GM12878 (cell line): ENCODE measurements around the gene JADE1. TPM values are rescaled to one million over a fixed set of nuclear protein-coding genes. Genes with fewer than 3 reads are reported as not detected.

Source experiments
- ATAC-seq: fragments of 200-7000 bp; cut with Tn5 transposase; 3 replicates; pipeline ENCODE4 v1.9.1; 2020; ENCODE audit warnings: mild to moderate bottlenecking, moderate library complexity
- BruUV-seq: library from RNA; stranded (reverse); fragments of 400-500 nt; replicated peaks from 2 replicates; lab custom pipeline; 2021; lab: Mats Ljungman, UMichigan
- CTCF ChIA-PET: fragments of 300-600 bp; sonication (Branson Sonifier 250); formaldehyde crosslinking; extraction: SDS; loops from one replicate; lab custom pipeline; 2021; ENCODE audit warnings: inconsistent platforms; lab: Yijun Ruan, JAX
- POLR2A ChIA-PET: fragments of 350-600 bp; formaldehyde crosslinking; extraction: SDS; loops from one replicate; lab custom pipeline; 2021; ENCODE audit warnings: inconsistent platforms; lab: Charles Lee
- RAD21 ChIA-PET: fragments of 300-600 bp; sonication (Branson Sonifier 250); formaldehyde crosslinking; loops from one replicate; lab custom pipeline; 2023; ENCODE audit warnings: antibody characterized with exemption; ENCODE audit not compliant: unreplicated experiment; lab: Charles Lee
- SMC1A ChIA-PET: fragments of 300-600 bp; sonication (Branson Sonifier 250); formaldehyde crosslinking; loops from one replicate; lab custom pipeline; 2023; ENCODE audit not compliant: unreplicated experiment, uncharacterized antibody; lab: Charles Lee
- DNase-seq: peaks from one replicate; pipeline ENCODE4 v3.0.0-alpha.2; 2011; ENCODE audit warnings: low read depth, low spot score
- FAIRE-seq: peaks from 3 replicates; lab custom pipeline; 2011; peaks lifted over from hg19 to GRCh38; lab: Jason Lieb, UNC
- H2AFZ ChIP-seq: 2 replicates; pipeline ENCODE4 v1.6.0; 2011; ENCODE audit warnings: low read depth, low read length, control low read depth; ENCODE audit not compliant: control insufficient read depth
- H3K27ac ChIP-seq: 2 replicates; pipeline ENCODE4 v1.5.1; 2011; ENCODE audit warnings: control low read depth; ENCODE audit not compliant: control insufficient read depth, insufficient read depth
- H3K27me3 ChIP-seq, 2 experiments: replicated peaks in 1 of 2; 2 replicates each; pipeline versions ENCODE4 v1.6.0 to v1.6.1; 2011; ENCODE audit warnings: low read length in 1 of 2; ENCODE audit not compliant: control insufficient read depth in 2 of 2, insufficient read depth in 2 of 2
- H3K36me3 ChIP-seq, 2 experiments: 2 replicates each; pipeline ENCODE4 v1.5.1; 2011; ENCODE audit warnings: low read length in 1 of 2; ENCODE audit not compliant: control insufficient read depth in 2 of 2, insufficient read depth in 2 of 2
- H3K4me1 ChIP-seq: 2 replicates; pipeline ENCODE4 v1.6.1; 2011; ENCODE audit warnings: mild to moderate bottlenecking, low read length, moderate library complexity, mixed read lengths; ENCODE audit not compliant: control insufficient read depth, insufficient read depth
- H3K4me2 ChIP-seq: 2 replicates; pipeline ENCODE4 v1.6.0; 2011; ENCODE audit warnings: control low read depth; ENCODE audit not compliant: control insufficient read depth, insufficient read depth
- H3K4me3 ChIP-seq: fragments of 200-600 bp; sonication (generic); 2 replicates; pipeline ENCODE4 v1.5.1; 2016
- H3K79me2 ChIP-seq: 2 replicates; pipeline ENCODE4 v1.6.0; 2011; ENCODE audit warnings: low read length; ENCODE audit not compliant: control insufficient read depth, insufficient read depth
- H3K9ac ChIP-seq: 2 replicates; pipeline ENCODE4 v1.8.0; 2011; ENCODE audit warnings: low read length, control low read depth, mixed read lengths; ENCODE audit not compliant: control insufficient read depth, insufficient read depth
- H3K9me3 ChIP-seq: replicated peaks from 3 replicates; pipeline ENCODE4 v1.5.1; 2011; ENCODE audit warnings: mild to moderate bottlenecking, low read length; ENCODE audit not compliant: control insufficient read depth, insufficient read depth
- H4K20me1 ChIP-seq: 2 replicates; pipeline ENCODE4 v1.6.0; 2011; ENCODE audit not compliant: control insufficient read depth, insufficient read depth
- BRCA1 ChIP-seq: IDR thresholded peaks from 2 replicates; pipeline ENCODE4 v1.6.1; 2011; ENCODE audit warnings: low read depth, low read length, improper control_type of control experiment
- CUX1 ChIP-seq: IDR thresholded peaks from 2 replicates; pipeline ENCODE4 v1.6.1; 2012; ENCODE audit warnings: improper control_type of control experiment, low read depth, low read length; ENCODE audit not compliant: insufficient replicate concordance
- HDGF ChIP-seq: fragments of 450-650 bp; IDR thresholded peaks from 2 replicates; pipeline ENCODE4 v1.6.1; 2016; ENCODE audit warnings: antibody characterized with exemption
- MEF2A ChIP-seq: IDR thresholded peaks from 2 replicates; pipeline ENCODE4 v1.6.1; 2011; ENCODE audit warnings: low read depth, mild to moderate bottlenecking, low read length, moderate library complexity; ENCODE audit not compliant: insufficient read depth
- NFXL1 ChIP-seq: fragments of 450-650 bp; IDR thresholded peaks from 2 replicates; pipeline ENCODE4 v1.6.1; 2017; ENCODE audit warnings: antibody characterized with exemption, mild to moderate bottlenecking, borderline replicate concordance
- NFYB ChIP-seq: IDR thresholded peaks from 2 replicates; pipeline ENCODE4 v1.6.1; 2011; ENCODE audit warnings: low read depth, mild to moderate bottlenecking, low read length, improper control_type of control experiment, moderate library complexity; ENCODE audit not compliant: insufficient read depth
- NKRF ChIP-seq: fragments of 450-650 bp; conservative IDR thresholded peaks from 2 replicates; pipeline ENCODE4 v1.6.1; 2017; ENCODE audit warnings: mild to moderate bottlenecking, moderate library complexity
- NR2F1 ChIP-seq: fragments of 450-650 bp; conservative IDR thresholded peaks from 2 replicates; pipeline ENCODE4 v1.6.1; 2017; ENCODE audit warnings: mild to moderate bottlenecking
- PKNOX1 ChIP-seq: fragments of 450-650 bp; IDR thresholded peaks from 2 replicates; pipeline ENCODE4 v1.6.1; 2016; ENCODE audit warnings: mild to moderate bottlenecking
- POLR2A ChIP-seq: IDR thresholded peaks from 2 replicates; pipeline ENCODE4 v1.6.1; 2011; ENCODE audit warnings: low read depth, mild to moderate bottlenecking, low read length
- RAD21 ChIP-seq: IDR thresholded peaks from 2 replicates; pipeline ENCODE4 v1.6.1; 2011; ENCODE audit warnings: mild to moderate bottlenecking, low read depth, low read length, moderate library complexity; ENCODE audit not compliant: insufficient read depth
- SMARCA5 ChIP-seq: fragments of 450-650 bp; IDR thresholded peaks from 2 replicates; pipeline ENCODE4 v1.6.1; 2017; ENCODE audit warnings: mild to moderate bottlenecking
- SMC3 ChIP-seq: IDR thresholded peaks from 2 replicates; pipeline ENCODE4 v1.6.1; 2011; ENCODE audit warnings: low read length, improper control_type of control experiment, borderline replicate concordance
- TCF12 ChIP-seq: IDR thresholded peaks from 2 replicates; pipeline ENCODE4 v1.6.1; 2011; ENCODE audit warnings: low read depth, mild to moderate bottlenecking, low read length
- WGBS: methylation state at CpG from one replicate; pipeline ENCODE4 v1.1.6; 2016; ENCODE audit warnings: low lambda C conversion rate; ENCODE audit not compliant: insufficient replicate concordance, insufficient coverage; ENCODE audit errors: missing lambda C conversion rate; 5-methylcytosine and 5-hydroxymethylcytosine counted together
- in situ Hi-C: fragments of 300-500 bp; cut with MboI; formaldehyde crosslinking; loops from 9 replicates; pipeline ENCODE4 v1.14.3; 2018; ENCODE audit warnings: mixed read lengths
- intact Hi-C: fragments of 100-400 bp; cut with micrococcal nuclease; formaldehyde crosslinking; loops from one replicate; pipeline ENCODE4 v1.14.2; 2022; ENCODE audit not compliant: unreplicated experiment
- polyA plus RNA-seq, 11 experiments: library from polyadenylated mRNA; depleted of rRNA in 4 of 11; unstranded in 6 of 11; stranded (reverse) in 5 of 11; fragments of >200 nt; fragmentation: Nextera tagmentation in 4 of 11; fragmentation: Illumina TruSeq in 1 of 11; extraction: Ambion mirVana in 4 of 11; extraction: Trizol in 1 of 11; gene quantifications; 1 replicate in 1 of 11; 2 replicates in 10 of 11; pipeline versions ENCODE4 v1.2.1 to v1.2.3, GENCODE V29; 2011 to 2016; ENCODE audit warnings: inconsistent platforms in 2 of 11, missing spikeins in 2 of 11, low read depth in 1 of 11
- total RNA-seq, 4 experiments: library from RNA; depleted of rRNA in 3 of 4; stranded (reverse); fragments of >200 nt in 3 of 4; fragmentation: Illumina TruSeq in 1 of 4; extraction: Trizol in 1 of 4; gene quantifications; 2 replicates each; pipeline versions ENCODE4 v1.2.1 to v1.2.3, GENCODE V29; 2013 to 2021

Gene JADE1
- total and polyA plus RNA-seq, 10 of the 15 experiments (the other 5 are each of a cell fraction or from before 2014, with no cell fraction given) = 5.9 to 27.2 (median 15.8) TPM

- Histone ChIP-seq H2AFZ (peak overlapping the region; percentile 76), H3K79me2 (no peaks in the 10 kb centered on the region), H3K4me2 (peak overlapping the region; percentile 77), H3K36me3 (no peaks in the 10 kb centered on the region), H3K27me3 (no peaks in the 10 kb centered on the region), H3K27ac (peak overlapping the region; percentile 86), H3K9ac (peak overlapping the region; percentile 40; the same call in 1 of the 2 replicates), H3K4me1 (peaks cover 35% of the 10 kb centered on the region), H4K20me1 (no peaks in the 10 kb centered on the region), H3K4me3 (no peak overlapping the region), H3K9me3 (no peaks in the 10 kb centered on the region; the same call in none of the 3 replicates)
- FAIRE-seq (peak; percentile 64), ATAC-seq (peak; percentile 94), DNase-seq (peak; percentile 84)
- ChIA-PET SMC1A (interaction anchor here (1.2 to 2.7 kb wide), 5 partner anchors 11 to 89 kb away, joined by 3 to 11 read pairs (median 3); no protein-coding TSS in a partner anchor), CTCF (interaction anchor here (1.2 to 1.4 kb wide), 2 partner anchors 53 to 97 kb away, joined by 3 to 4 read pairs; no protein-coding TSS in a partner anchor), POLR2A (interaction anchor here (1.2 to 2.3 kb wide), 2 partner anchors 88 to 177 kb away, joined by 4 to 7 read pairs; partner anchors contain the start of gene SCLT1), RAD21 (interaction anchor here (1.6 to 5.1 kb wide), 3 partner anchors 104 to 178 kb away, joined by 6 to 25 read pairs (median 11); partner anchors contain the start of genes C4orf33 and SCLT1)
- intact Hi-C loops = loop anchor here (1.0 kb wide), 1 partner anchor 176 kb away; the partner anchor contains the start of gene SCLT1
- WGBS = 2% methylated on average over 6 of the region's 6 CpGs
- in situ Hi-C loops = no loop called here
- BruUV-seq = no TSS peak
- TF ChIP-seq HDGF (peak; percentile 64; the same call in 1 of the 2 replicates), SMARCA5 (0 out of 2 replicates have a peak, but pooled peaks have one; percentile 25), BRCA1 (no peak), CUX1 (no peak), POLR2A (no peak; the same call in 1 of the 2 replicates), NKRF (no peak), NFYB (peak; percentile 57; the same call in 1 of the 2 replicates), PKNOX1 (peak; percentile 69), NFXL1 (no peak), SMC3 (no peak), TCF12 (no peak), MEF2A (0 out of 2 replicates have a peak, but pooled peaks have one; percentile 50), RAD21 (0 out of 2 replicates have a peak, but pooled peaks have one; percentile 6), NR2F1 (peak; percentile 82)
Measured at GRCh38 chr4:128916832-128917231, 107.3 kb downstream of the JADE1 start.
